Measurements from ENCODE around the gene TMEM239.

The TMEM239 gene

GRCh38 chr20:2849529-2849928 lies 33.4 kb downstream of the TMEM239 start:
- no peak overlapping the region for H3K4me3 ChIP-seq (ENCODE audit: low read length)
- no peak for DNase-seq (ENCODE audit: low read depth)
- no peak for TF ChIP-seq CTCF (IDR thresholded peaks at IDR 0.05; ENCODE audit: insufficient read depth, low read depth, low read length, missing control alignments)

- no peak overlapping the region for H3K4me3 ChIP-seq (ENCODE audit: low read length)
- no peak for DNase-seq (ENCODE audit: low read depth)
- no peak for TF ChIP-seq CTCF (IDR thresholded peaks at IDR 0.05; ENCODE audit: insufficient read depth, low read depth, low read length, missing control alignments)
Observed at GRCh38 chr20:2851086-2851485, 34.9 kb downstream of the TMEM239 start.

GRCh38 chr20:2858591-2858990 lies 42.4 kb downstream of the TMEM239 start:
- no peak for TF ChIP-seq CTCF (IDR thresholded peaks at IDR 0.05; ENCODE audit: insufficient read depth, low read depth, low read length, missing control alignments)
- no peak overlapping the region for H3K4me3 ChIP-seq (ENCODE audit: low read length)
- DNase-seq (ENCODE audit: low read depth) = no peak

- no peak for DNase-seq (ENCODE audit: low read depth)
- TF ChIP-seq CTCF (IDR thresholded peaks at IDR 0.05; ENCODE audit: insufficient read depth, low read depth, low read length, missing control alignments) = no peak
- no peak overlapping the region for H3K4me3 ChIP-seq (ENCODE audit: low read length)
Observed at GRCh38 chr20:2859330-2860121, 43.4 kb downstream of the TMEM239 start.

GRCh38 chr20:2864626-2865025 lies 48.5 kb downstream of the TMEM239 start:
- no peak overlapping the region for H3K4me3 ChIP-seq (ENCODE audit: low read length)
- no peak for DNase-seq (ENCODE audit: low read depth)
- no peak for TF ChIP-seq CTCF (IDR thresholded peaks at IDR 0.05; ENCODE audit: insufficient read depth, low read depth, low read length, missing control alignments)

- no peak for DNase-seq (ENCODE audit: low read depth)
- no peak for TF ChIP-seq CTCF (IDR thresholded peaks at IDR 0.05; ENCODE audit: insufficient read depth, low read depth, low read length, missing control alignments)
- no peak overlapping the region for H3K4me3 ChIP-seq (ENCODE audit: low read length)
Observed at GRCh38 chr20:2865101-2865500, 48.9 kb downstream of the TMEM239 start.

GRCh38 chr20:2865630-2866029 lies 49.5 kb downstream of the TMEM239 start:
- no peak for DNase-seq (ENCODE audit: low read depth)
- no peak overlapping the region for H3K4me3 ChIP-seq (ENCODE audit: low read length)
- TF ChIP-seq CTCF (IDR thresholded peaks at IDR 0.05; ENCODE audit: insufficient read depth, low read depth, low read length, missing control alignments) = no peak

Measured in epithelial cell of esophagus (primary cell).